HepG2 (cell line): ENCODE results near the gene PRPS1L1. TPM values are rescaled to one million over a fixed set of nuclear protein-coding genes. Genes with fewer than 3 reads are reported as not detected.

Experiments
- ATAC-seq: fragments of 200-7000 bp; cut with Tn5 transposase; 3 replicates; pipeline ENCODE4 v1.9.1; 2020; ENCODE audit warnings: mild to moderate bottlenecking, moderate library complexity
- BruUV-seq: library from RNA; stranded (reverse); fragments of 400-500 nt; replicated peaks from 2 replicates; lab custom pipeline; 2021; lab: Mats Ljungman, UMichigan
- CTCF ChIA-PET: fragments of 300-600 bp; formaldehyde crosslinking; extraction: SDS; loops from one replicate; lab custom pipeline; 2021; ENCODE audit warnings: low total read pairs, inconsistent platforms, low intra/inter-chr PET ratio; lab: Yijun Ruan, JAX
- POLR2A ChIA-PET: fragments of 350-600 bp; sonication (Branson Sonifier 250); formaldehyde crosslinking; loops from one replicate; lab custom pipeline; 2020; ENCODE audit warnings: antibody characterized with exemption, inconsistent platforms; lab: Yijun Ruan, JAX
- DNase-seq: peaks from one replicate; pipeline ENCODE4 v3.0.0-alpha.2; 2015; ENCODE audit warnings: low spot score
- FAIRE-seq: peaks from 3 replicates; lab custom pipeline; 2011; peaks lifted over from hg19 to GRCh38; lab: Jason Lieb, UNC
- H2AFZ ChIP-seq: one replicate; pipeline ENCODE4 v1.6.1; 2011; ENCODE audit warnings: low read length, inconsistent platforms
- H3K27ac ChIP-seq: fragments of 300-600 bp; 3 replicates; pipeline ENCODE4 v1.8.0; 2011; ENCODE audit warnings: mixed run types, mild to moderate bottlenecking, mixed read lengths, low read length, inconsistent platforms; ENCODE audit not compliant: insufficient read depth; ENCODE audit errors: extremely low read length
- H3K27me3 ChIP-seq, 2 experiments: fragments of 200-600 bp in 1 of 2; 2 replicates in 1 of 2; 3 replicates in 1 of 2; pipeline versions ENCODE4 v1.6.0 to v1.8.0; 2011; ENCODE audit warnings: low read length in 2 of 2, mild to moderate bottlenecking in 2 of 2, moderate library complexity in 2 of 2, inconsistent platforms in 1 of 2; ENCODE audit not compliant: insufficient read depth in 2 of 2, control insufficient read depth in 1 of 2
- H3K36me3 ChIP-seq, 2 experiments: fragments of 200-600 bp in 1 of 2; replicated peaks in 1 of 2; 2 replicates in 1 of 2; 3 replicates in 1 of 2; pipeline versions ENCODE4 v1.5.1 to v1.8.0; 2011; ENCODE audit warnings: low read length in 2 of 2, inconsistent platforms in 1 of 2; ENCODE audit not compliant: insufficient read depth in 2 of 2, control insufficient read depth in 1 of 2
- H3K4me1 ChIP-seq: 2 replicates; pipeline ENCODE4 v1.5.1; 2012; ENCODE audit warnings: low read length, inconsistent platforms; ENCODE audit not compliant: insufficient read depth
- H3K4me2 ChIP-seq: 2 replicates; pipeline ENCODE4 v1.6.0; 2011; ENCODE audit warnings: low read depth, low read length, inconsistent platforms
- H3K4me3 ChIP-seq, 3 experiments: fragments of 200-600 bp in 1 of 3; sonication (generic), shearing (Covaris generic) in 1 of 3; replicated peaks in 1 of 3; 2 replicates each; pipeline ENCODE4 v1.5.1; 2011 to 2016; ENCODE audit warnings: low read length in 3 of 3, inconsistent platforms in 2 of 3, low read depth in 2 of 3, mild to moderate bottlenecking in 2 of 3, control low read depth in 1 of 3, mixed read lengths in 1 of 3; ENCODE audit not compliant: insufficient read depth in 1 of 3
- H3K79me2 ChIP-seq: one replicate; pipeline ENCODE4 v1.6.1; 2011; ENCODE audit warnings: low read length, inconsistent platforms; ENCODE audit not compliant: insufficient read depth
- H3K9ac ChIP-seq: 2 replicates; pipeline ENCODE4 v1.6.0; 2011; ENCODE audit warnings: mild to moderate bottlenecking, low read depth, low read length, inconsistent platforms; ENCODE audit not compliant: insufficient read depth
- H3K9me3 ChIP-seq: 2 replicates; pipeline ENCODE4 v1.5.1; 2012; ENCODE audit warnings: mild to moderate bottlenecking, low read length
- H4K20me1 ChIP-seq: 2 replicates; pipeline ENCODE4 v1.6.0; 2011; ENCODE audit warnings: inconsistent platforms, mild to moderate bottlenecking, low read length, moderate library complexity; ENCODE audit not compliant: insufficient read depth
- GMEB1 ChIP-seq: sonication (generic); formaldehyde crosslinking; IDR thresholded peaks from 2 replicates; pipeline ENCODE4 v1.5.1; 2020; ENCODE audit warnings: missing genetic modification reagents, mild to moderate bottlenecking, borderline replicate concordance
- ZNF124 ChIP-seq: sonication (generic); formaldehyde crosslinking; IDR thresholded peaks from 2 replicates; pipeline ENCODE4 v1.4.0; 2020; ENCODE audit warnings: missing genetic modification reagents
- ZNF460 ChIP-seq: sonication (generic); formaldehyde crosslinking; IDR thresholded peaks from 2 replicates; pipeline ENCODE4 v1.5.1; 2020; ENCODE audit warnings: missing genetic modification reagents, mild to moderate bottlenecking, borderline replicate concordance
- WGBS: methylation state at CpG from one replicate; pipeline ENCODE4 v1.1.6; 2017; ENCODE audit warnings: low lambda C conversion rate; 5-methylcytosine and 5-hydroxymethylcytosine counted together
- in situ Hi-C: cut with HindIII; loops from 2 replicates; pipeline ENCODE4 v1.10.0; 2017; ENCODE audit warnings: low pct_unique_long_range_greater_than_20kb; ENCODE audit not compliant: extremely low pct_ligation_motif_present
- intact Hi-C: fragments of 100-400 bp; cut with micrococcal nuclease; formaldehyde crosslinking; loops from one replicate; pipeline ENCODE4 v1.10.0; 2022; ENCODE audit not compliant: unreplicated experiment
- polyA plus RNA-seq, 8 experiments: library from polyadenylated mRNA; depleted of rRNA in 3 of 8; stranded (reverse) in 7 of 8; unstranded in 1 of 8; fragments of >200 nt; fragmentation: Illumina TruSeq in 4 of 8; extraction: Trizol in 4 of 8; gene quantifications; 2 replicates each; pipeline versions ENCODE4 v1.2.1 to v1.2.3, GENCODE V29; 2011 to 2016; ENCODE audit warnings: low read depth in 4 of 8, missing spikeins in 1 of 8, mixed read lengths in 1 of 8; ENCODE audit not compliant: insufficient read depth in 1 of 8
- total RNA-seq, 5 experiments: library from RNA; depleted of rRNA; stranded (reverse); fragments of >200 nt; fragmentation: Illumina TruSeq; extraction: Trizol; gene quantifications; 2 replicates each; pipeline ENCODE4 v1.2.3, GENCODE V29; 2016; ENCODE audit warnings: low read depth in 1 of 5

Gene PRPS1L1
- total and polyA plus RNA-seq, 2 of the 13 experiments (the other 11 are each of a cell fraction or from before 2014, with no cell fraction given) = not detected

- H2AFZ ChIP-seq = no peak overlapping the region
- 2% methylated on average over 2 of the region's 2 CpGs for WGBS
- in situ Hi-C loops (no loop called here), intact Hi-C loops (no loop called here)
- H3K4me2 ChIP-seq = no peak overlapping the region
- ChIA-PET POLR2A (no interaction called here), CTCF (no interaction called here)
- DNase-seq (no peak), FAIRE-seq (no peak)
- no peaks in the 10 kb centered on the region for H3K36me3 ChIP-seq
- H3K4me3 ChIP-seq = no peak overlapping the region
- TF ChIP-seq GMEB1 (CRISPR knock-in tag) (no peak), ZNF460 (CRISPR knock-in tag) (no peak), ZNF124 (CRISPR knock-in tag) (no peak)
- TF ChIP-seq, all 625 proteins: peak for 0
- no peak for ATAC-seq
- Histone ChIP-seq H4K20me1 (no peaks in the 10 kb centered on the region), H3K79me2 (no peaks in the 10 kb centered on the region), H3K27me3 (no peaks in the 10 kb centered on the region), H3K9ac (no peak overlapping the region), H3K4me1 (no peaks in the 10 kb centered on the region), H3K27ac (no peak overlapping the region), H3K9me3 (no peaks in the 10 kb centered on the region)
- BruUV-seq = no TSS peak
Observed at GRCh38 chr7:17976952-17977351, 50.7 kb downstream of the PRPS1L1 start.

Other genes with a start within 250 kb of the PRPS1L1 start
- 32.3 and 35.7 TPM in 2 replicates for gene SNX13, start 87.4 kb downstream of the PRPS1L1 start, total RNA-seq (2016; rRNA removed; fragmentation: Illumina TruSeq; extraction: Trizol)
- gene SNX13, start 87.4 kb downstream of the PRPS1L1 start, polyA plus RNA-seq (2011; rRNA removed) = 12.6 and 14.3 TPM in 2 replicates